Panc1 (cell line): ENCODE measurements around the gene MMP10. TPM values are rescaled to one million over a fixed set of nuclear protein-coding genes. Genes with fewer than 3 reads are reported as not detected.
A peak's percentile ranks its signal among the peaks of the same experiment; 100 is the strongest.
"Not testable (repeated sequence)": the region's sequence is repeated elsewhere in the genome, so short reads cannot be mapped to it uniquely, and the experiment has no call there.

ENCODE experiments used
- ATAC-seq: fragments of 200-7000 bp; cut with Tn5 transposase; 2 replicates; pipeline ENCODE4 v1.9.1; 2020; ENCODE audit warnings: mild to moderate bottlenecking, moderate library complexity
- BruUV-seq: library from RNA; stranded (reverse); fragments of 400-500 nt; replicated peaks from 2 replicates; lab custom pipeline; 2021; lab: Mats Ljungman, UMichigan
- CTCF ChIA-PET: fragments of 300-600 bp; sonication (Branson Sonifier 250); formaldehyde crosslinking; loops from one replicate; lab custom pipeline; 2022; ENCODE audit warnings: antibody characterized with exemption; lab: Charles Lee
- POLR2A ChIA-PET: fragments of 300-600 bp; sonication (Branson Sonifier 250); formaldehyde crosslinking; loops from one replicate; lab custom pipeline; 2022; ENCODE audit warnings: antibody characterized with exemption; lab: Charles Lee
- DNase-seq: peaks from one replicate; pipeline ENCODE4 v3.0.0-alpha.2; 2010; ENCODE audit warnings: low read depth, low spot score
- H3K27ac ChIP-seq: 2 replicates; pipeline ENCODE4 v1.5.1; 2011; ENCODE audit warnings: mild to moderate bottlenecking, low read length, inconsistent platforms
- H3K27me3 ChIP-seq: fragments of 200-500 bp; sonication (Bioruptor generic); 2 replicates; pipeline ENCODE4 v1.6.0; 2014; ENCODE audit warnings: low read length, inconsistent platforms; ENCODE audit not compliant: control insufficient read depth, insufficient read depth
- H3K36me3 ChIP-seq: fragments of 200-500 bp; sonication (Bioruptor generic); 2 replicates; pipeline ENCODE4 v1.5.1; 2014; ENCODE audit warnings: inconsistent platforms, mild to moderate bottlenecking, low read length, moderate library complexity; ENCODE audit not compliant: control insufficient read depth, insufficient read depth
- H3K4me1 ChIP-seq: 2 replicates; pipeline ENCODE4 v1.5.1; 2011; ENCODE audit warnings: inconsistent platforms, mild to moderate bottlenecking, low read length, moderate library complexity; ENCODE audit not compliant: control insufficient read depth, insufficient read depth
- H3K4me3 ChIP-seq, 2 experiments: 2 replicates each; pipeline ENCODE4 v1.5.1; 2011 to 2012; ENCODE audit warnings: low read depth in 2 of 2, low read length in 2 of 2, mild to moderate bottlenecking in 2 of 2, inconsistent platforms in 1 of 2, moderate library complexity in 1 of 2
- H3K9me3 ChIP-seq: fragments of 200-500 bp; sonication (Bioruptor generic); 2 replicates; pipeline ENCODE4 v1.5.1; 2014; ENCODE audit warnings: low read depth, mild to moderate bottlenecking, inconsistent platforms, low read length, moderate library complexity; ENCODE audit not compliant: control insufficient read depth, insufficient read depth
- POLR2AphosphoS5 ChIP-seq: IDR thresholded peaks from 2 replicates; pipeline ENCODE4 v1.6.1; 2012; ENCODE audit warnings: mild to moderate bottlenecking, low read depth, low read length, moderate library complexity
- SIN3A ChIP-seq: IDR thresholded peaks from 2 replicates; pipeline ENCODE4 v1.6.1; 2012; ENCODE audit warnings: low read depth, mild to moderate bottlenecking, low read length, moderate library complexity, borderline replicate concordance; ENCODE audit not compliant: insufficient read depth
- TCF7L2 ChIP-seq: IDR thresholded peaks from 2 replicates; pipeline ENCODE4 v1.6.1; 2011; ENCODE audit warnings: mild to moderate bottlenecking, low read depth, low read length, inconsistent platforms
- in situ Hi-C: cut with HindIII; loops from 2 replicates; pipeline ENCODE4 v1.10.0; 2016; ENCODE audit warnings: low sequenced_read_pairs, low pct_unique_long_range_greater_than_20kb
- intact Hi-C: fragments of 100-400 bp; cut with micrococcal nuclease; formaldehyde crosslinking; loops from one replicate; pipeline ENCODE4 v1.10.0; 2022; ENCODE audit not compliant: unreplicated experiment
- total RNA-seq: library from RNA; stranded (reverse); gene quantifications from one replicate; pipeline ENCODE4 v1.2.1, GENCODE V29; 2021; ENCODE audit not compliant: unreplicated experiment
- TF ChIP-seq, protein P1 (sequence below): fragments of 450-650 bp; IDR thresholded peaks from 2 replicates; pipeline ENCODE4 v1.5.1; 2017; ENCODE audit warnings: mild to moderate bottlenecking
- TF ChIP-seq, protein P2 (sequence below), 2 experiments: IDR thresholded peaks; 2 replicates each; pipeline ENCODE4 v1.6.1; 2011 to 2012; ENCODE audit warnings: low read depth in 2 of 2, control low read depth in 1 of 2, low read length in 1 of 2, mild to moderate bottlenecking in 1 of 2, moderate library complexity in 1 of 2; ENCODE audit not compliant: insufficient read depth in 1 of 2

The MMP10 gene
- total RNA-seq, 1 experiment from 2014 or later = not detected

DNA sequence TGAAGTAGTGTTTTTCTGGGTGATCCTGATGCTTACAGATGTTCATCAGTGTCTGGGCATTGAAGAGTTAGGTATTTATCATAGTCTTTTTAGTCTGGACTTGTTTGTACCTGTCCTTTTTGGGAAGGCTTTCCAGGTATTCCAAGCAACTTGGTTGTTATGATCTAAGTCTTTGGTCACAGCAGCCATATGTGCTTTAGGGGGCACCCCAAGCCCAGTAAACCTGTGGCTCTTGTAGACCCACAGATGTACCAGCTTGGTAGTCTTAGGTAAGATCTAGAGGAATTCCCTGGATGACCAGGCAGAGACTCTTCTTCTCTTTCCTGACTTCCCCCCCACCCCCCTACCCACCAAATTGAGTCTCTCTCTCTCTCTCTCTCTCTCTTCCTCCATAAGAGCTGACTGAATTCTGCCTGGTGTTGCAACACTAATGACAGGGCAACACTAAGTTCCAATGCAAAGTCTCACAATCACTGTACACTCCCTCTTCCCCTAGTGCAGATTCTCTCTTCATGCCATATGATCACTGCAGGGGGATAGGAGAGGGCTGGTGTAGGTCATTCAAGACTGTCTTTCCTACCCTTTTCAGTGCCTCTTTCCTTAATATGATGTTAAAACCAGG, 31.2 kb downstream of the MMP10 start:
- ChIA-PET POLR2A (no interaction called here), CTCF (no interaction called here)
- no peak overlapping the region for H3K4me3 ChIP-seq
- no TSS peak for BruUV-seq
- DNase-seq (no peak), ATAC-seq (no peak)
- H3K9me3 ChIP-seq = no peaks in the 10 kb centered on the region; the same call in 1 of the 2 replicates
- intact Hi-C loops (no loop called here), in situ Hi-C loops (no loop called here)
- peaks cover 11% of the 10 kb centered on the region for H3K27me3 ChIP-seq
- H3K4me1 ChIP-seq = no peaks in the 10 kb centered on the region
- no peak for TF ChIP-seq TCF7L2
- TF ChIP-seq, protein P1, sequence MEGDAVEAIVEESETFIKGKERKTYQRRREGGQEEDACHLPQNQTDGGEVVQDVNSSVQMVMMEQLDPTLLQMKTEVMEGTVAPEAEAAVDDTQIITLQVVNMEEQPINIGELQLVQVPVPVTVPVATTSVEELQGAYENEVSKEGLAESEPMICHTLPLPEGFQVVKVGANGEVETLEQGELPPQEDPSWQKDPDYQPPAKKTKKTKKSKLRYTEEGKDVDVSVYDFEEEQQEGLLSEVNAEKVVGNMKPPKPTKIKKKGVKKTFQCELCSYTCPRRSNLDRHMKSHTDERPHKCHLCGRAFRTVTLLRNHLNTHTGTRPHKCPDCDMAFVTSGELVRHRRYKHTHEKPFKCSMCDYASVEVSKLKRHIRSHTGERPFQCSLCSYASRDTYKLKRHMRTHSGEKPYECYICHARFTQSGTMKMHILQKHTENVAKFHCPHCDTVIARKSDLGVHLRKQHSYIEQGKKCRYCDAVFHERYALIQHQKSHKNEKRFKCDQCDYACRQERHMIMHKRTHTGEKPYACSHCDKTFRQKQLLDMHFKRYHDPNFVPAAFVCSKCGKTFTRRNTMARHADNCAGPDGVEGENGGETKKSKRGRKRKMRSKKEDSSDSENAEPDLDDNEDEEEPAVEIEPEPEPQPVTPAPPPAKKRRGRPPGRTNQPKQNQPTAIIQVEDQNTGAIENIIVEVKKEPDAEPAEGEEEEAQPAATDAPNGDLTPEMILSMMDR = 0 out of 2 replicates have a peak, but pooled peaks have one; percentile 9
- TF ChIP-seq POLR2AphosphoS5 = no peak
- TF ChIP-seq, protein P2, sequence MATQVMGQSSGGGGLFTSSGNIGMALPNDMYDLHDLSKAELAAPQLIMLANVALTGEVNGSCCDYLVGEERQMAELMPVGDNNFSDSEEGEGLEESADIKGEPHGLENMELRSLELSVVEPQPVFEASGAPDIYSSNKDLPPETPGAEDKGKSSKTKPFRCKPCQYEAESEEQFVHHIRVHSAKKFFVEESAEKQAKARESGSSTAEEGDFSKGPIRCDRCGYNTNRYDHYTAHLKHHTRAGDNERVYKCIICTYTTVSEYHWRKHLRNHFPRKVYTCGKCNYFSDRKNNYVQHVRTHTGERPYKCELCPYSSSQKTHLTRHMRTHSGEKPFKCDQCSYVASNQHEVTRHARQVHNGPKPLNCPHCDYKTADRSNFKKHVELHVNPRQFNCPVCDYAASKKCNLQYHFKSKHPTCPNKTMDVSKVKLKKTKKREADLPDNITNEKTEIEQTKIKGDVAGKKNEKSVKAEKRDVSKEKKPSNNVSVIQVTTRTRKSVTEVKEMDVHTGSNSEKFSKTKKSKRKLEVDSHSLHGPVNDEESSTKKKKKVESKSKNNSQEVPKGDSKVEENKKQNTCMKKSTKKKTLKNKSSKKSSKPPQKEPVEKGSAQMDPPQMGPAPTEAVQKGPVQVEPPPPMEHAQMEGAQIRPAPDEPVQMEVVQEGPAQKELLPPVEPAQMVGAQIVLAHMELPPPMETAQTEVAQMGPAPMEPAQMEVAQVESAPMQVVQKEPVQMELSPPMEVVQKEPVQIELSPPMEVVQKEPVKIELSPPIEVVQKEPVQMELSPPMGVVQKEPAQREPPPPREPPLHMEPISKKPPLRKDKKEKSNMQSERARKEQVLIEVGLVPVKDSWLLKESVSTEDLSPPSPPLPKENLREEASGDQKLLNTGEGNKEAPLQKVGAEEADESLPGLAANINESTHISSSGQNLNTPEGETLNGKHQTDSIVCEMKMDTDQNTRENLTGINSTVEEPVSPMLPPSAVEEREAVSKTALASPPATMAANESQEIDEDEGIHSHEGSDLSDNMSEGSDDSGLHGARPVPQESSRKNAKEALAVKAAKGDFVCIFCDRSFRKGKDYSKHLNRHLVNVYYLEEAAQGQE (IDR thresholded peaks at IDR 0.05; ENCODE audit: insufficient read depth in 1 of 2, low read depth in 2 of 2, low read length in 1 of 2) = no peak
- no peak for TF ChIP-seq SIN3A
- no peaks in the 10 kb centered on the region for H3K36me3 ChIP-seq
- no peak overlapping the region for H3K27ac ChIP-seq

DNA sequence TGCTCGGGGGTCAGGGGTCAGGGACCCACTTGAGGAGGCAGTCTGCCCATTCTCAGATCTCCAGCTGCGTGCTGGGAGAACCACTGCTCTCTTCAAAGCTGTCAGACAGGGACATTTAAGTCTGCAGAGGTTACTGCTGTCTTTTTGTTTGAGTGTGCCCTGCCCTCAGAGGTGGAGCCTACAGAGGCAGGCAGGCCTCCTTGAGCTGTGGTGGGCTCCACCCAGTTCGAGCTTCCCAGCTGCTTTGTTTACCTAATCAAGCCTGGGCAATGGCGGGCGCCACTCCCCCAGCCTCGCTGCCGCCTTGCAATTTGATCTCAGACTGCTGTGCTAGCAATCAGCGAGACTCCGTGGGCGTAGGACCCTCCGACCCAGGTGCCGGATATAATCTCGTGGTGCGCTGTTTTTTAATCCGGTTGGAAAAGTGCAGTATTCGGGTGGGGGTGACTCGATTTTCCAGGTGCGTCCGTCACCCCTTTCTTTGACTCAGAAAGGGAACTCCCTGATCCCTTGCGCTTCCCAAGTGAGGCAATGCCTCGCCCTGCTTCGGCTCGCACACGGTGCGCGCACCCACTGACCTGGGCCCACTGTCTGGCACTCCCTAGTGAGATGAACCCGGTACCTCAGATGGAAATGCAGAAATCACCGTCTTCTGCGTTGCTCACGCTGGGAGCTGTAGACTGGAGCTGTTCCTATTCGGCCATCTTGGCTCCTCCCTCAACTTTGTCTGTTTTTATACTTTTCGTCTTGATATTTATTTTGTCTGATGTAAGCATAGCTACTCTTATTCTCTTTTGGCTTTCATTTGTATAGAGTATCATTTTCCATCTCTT, 33.5 kb downstream of the MMP10 start:
- in situ Hi-C loops, H3K4me1 ChIP-seq, H3K36me3 ChIP-seq, H3K27me3 ChIP-seq, BruUV-seq, H3K9me3 ChIP-seq, ATAC-seq, POLR2A ChIA-PET, H3K27ac ChIP-seq, DNase-seq, H3K4me3 ChIP-seq, CTCF ChIA-PET, intact Hi-C loops: not testable (repeated sequence)

DNA sequence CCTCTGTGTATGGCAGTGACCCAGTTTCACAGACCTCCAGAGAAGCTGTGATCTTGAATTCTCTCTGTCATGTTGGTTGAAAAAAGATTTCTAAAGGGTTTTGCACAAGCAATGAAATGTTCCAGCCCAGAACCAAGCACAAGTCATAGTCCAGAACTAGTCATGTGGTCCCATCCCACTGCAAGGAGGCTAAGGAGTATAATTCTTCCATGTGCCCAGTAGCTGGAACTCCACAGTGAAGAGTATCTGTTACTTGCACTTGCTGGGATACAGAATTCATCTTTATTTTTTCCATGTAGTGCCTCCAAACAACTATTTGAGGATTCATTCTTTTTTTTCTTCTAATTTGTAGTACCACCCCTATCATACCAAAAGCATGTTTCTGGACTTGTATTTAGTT, 45.8 kb downstream of the MMP10 start:
- Histone ChIP-seq H3K4me1 (no peaks in the 10 kb centered on the region), H3K9me3 (no peaks in the 10 kb centered on the region), H3K4me3 (no peak overlapping the region), H3K27ac (no peak overlapping the region), H3K27me3 (peaks cover 16% of the 10 kb centered on the region), H3K36me3 (no peaks in the 10 kb centered on the region)
- BruUV-seq = no TSS peak
- in situ Hi-C loops (no loop called here), intact Hi-C loops (loop anchor here (5.0 kb wide), 1 partner anchor 323 kb away; no protein-coding TSS in a partner anchor)
- ChIA-PET POLR2A (no interaction called here), CTCF (no interaction called here)
- no peak for DNase-seq
- ATAC-seq = no peak
- TF ChIP-seq, protein P1 = peak; percentile 13; the same call in 1 of the 2 replicates
- no peak for TF ChIP-seq TCF7L2
- TF ChIP-seq, protein P2 (IDR thresholded peaks at IDR 0.05; ENCODE audit: insufficient read depth in 1 of 2, low read depth in 2 of 2, low read length in 1 of 2) = no peak
- TF ChIP-seq POLR2AphosphoS5 = no peak
- no peak for TF ChIP-seq SIN3A
